H1 (cell line): Measurements from ENCODE around the gene GPR143. TPM values are rescaled to one million over a fixed set of nuclear protein-coding genes. Genes with fewer than 3 reads are reported as not detected.

Source experiments
- CTCF ChIA-PET: fragments of 300-600 bp; sonication (Branson Sonifier 250); formaldehyde crosslinking; loops from one replicate; lab custom pipeline; 2021; ENCODE audit not compliant: partially characterized antibody; lab: Charles Lee
- POLR2A ChIA-PET: fragments of 300-600 bp; sonication (Branson Sonifier 250); formaldehyde crosslinking; loops from one replicate; lab custom pipeline; 2021; ENCODE audit warnings: inconsistent platforms; ENCODE audit not compliant: partially characterized antibody; lab: Charles Lee
- DNase-seq, 2 experiments: peaks; one replicate each; pipeline versions ENCODE4 v3.0.0 to v3.0.0-alpha.2; 2010 to 2022; ENCODE audit warnings: low spot score in 2 of 2, low read depth in 1 of 2, mixed read lengths in 1 of 2
- FAIRE-seq: peaks from 2 replicates; lab custom pipeline; 2011; peaks lifted over from hg19 to GRCh38; lab: Jason Lieb, UNC
- H2AFZ ChIP-seq: 2 replicates; pipeline ENCODE4 v1.8.1; 2012; ENCODE audit warnings: low read length, inconsistent platforms
- H2AK5ac ChIP-seq: 2 replicates; pipeline ENCODE4 v1.6.1; 2013; ENCODE audit warnings: low read depth, low read length
- H2BK120ac ChIP-seq: replicated peaks from 2 replicates; pipeline ENCODE3; 2013; ENCODE audit warnings: low read depth, low read length, inconsistent platforms
- H2BK12ac ChIP-seq: 2 replicates; pipeline ENCODE4 v1.6.1; 2013; ENCODE audit warnings: low read depth, low read length
- H2BK15ac ChIP-seq: 2 replicates; pipeline ENCODE4 v1.6.1; 2013; ENCODE audit warnings: low read length
- H2BK20ac ChIP-seq: 2 replicates; pipeline ENCODE4 v1.6.1; 2013; ENCODE audit warnings: low read length
- H2BK5ac ChIP-seq: 2 replicates; pipeline ENCODE4 v1.6.1; 2013; ENCODE audit warnings: low read depth, low read length
- H3K14ac ChIP-seq: 2 replicates; pipeline ENCODE4 v1.6.1; 2013; ENCODE audit warnings: inconsistent platforms; ENCODE audit not compliant: insufficient read length
- H3K18ac ChIP-seq: 2 replicates; pipeline ENCODE4 v1.6.1; 2013; ENCODE audit warnings: low read length; ENCODE audit errors: extremely low read depth
- H3K23ac ChIP-seq: 2 replicates; pipeline ENCODE4 v1.6.1; 2013; ENCODE audit warnings: inconsistent platforms; ENCODE audit not compliant: insufficient read length
- H3K23me2 ChIP-seq: 2 replicates; pipeline ENCODE4 v1.6.1; 2013; ENCODE audit warnings: low read depth, low read length
- H3K27ac ChIP-seq: 2 replicates; pipeline ENCODE4 v1.6.1; 2011; ENCODE audit warnings: low read depth, low read length, inconsistent platforms
- H3K27me3 ChIP-seq, 4 experiments: replicated peaks in 1 of 4; 1 replicate in 1 of 4; 2 replicates in 3 of 4; pipeline versions ENCODE4 v1.6.1 to v1.8.1; 2011 to 2013; ENCODE audit warnings: low read length in 3 of 4, mild to moderate bottlenecking in 3 of 4, inconsistent platforms in 2 of 4, mixed read lengths in 2 of 4, moderate library complexity in 1 of 4; ENCODE audit not compliant: control insufficient read depth in 3 of 4, insufficient read depth in 3 of 4; ENCODE audit errors: extremely low read depth in 1 of 4
- H3K36me3 ChIP-seq, 4 experiments: 2 replicates each; pipeline versions ENCODE4 v1.6.1 to v1.8.1; 2011 to 2013; ENCODE audit warnings: mild to moderate bottlenecking in 4 of 4, low read length in 3 of 4, moderate library complexity in 2 of 4, control low read depth in 1 of 4, inconsistent platforms in 1 of 4; ENCODE audit not compliant: insufficient read depth in 4 of 4, control insufficient read depth in 2 of 4
- H3K4ac ChIP-seq: replicated peaks from 2 replicates; pipeline ENCODE3; 2013; ENCODE audit warnings: low read length, low read depth, mixed read lengths, inconsistent platforms; ENCODE audit not compliant: insufficient read length
- H3K4me1 ChIP-seq, 4 experiments: replicated peaks in 1 of 4; 1 replicate in 1 of 4; 2 replicates in 3 of 4; pipeline versions ENCODE4 v1.6.1 to v1.8.1; 2011 to 2013; ENCODE audit warnings: low read length in 3 of 4, inconsistent platforms in 2 of 4, mixed read lengths in 1 of 4; ENCODE audit not compliant: insufficient read depth in 4 of 4, control insufficient read depth in 3 of 4
- H3K4me2 ChIP-seq, 2 experiments: 2 replicates each; pipeline versions ENCODE4 v1.6.1 to v1.8.1; 2011 to 2013; ENCODE audit warnings: low read depth in 2 of 2, low read length in 2 of 2, control low read depth in 1 of 2, inconsistent platforms in 1 of 2, mild to moderate bottlenecking in 1 of 2; ENCODE audit not compliant: insufficient read depth in 1 of 2
- H3K4me3 ChIP-seq, 4 experiments: fragments of 200-600, 300-600 bp in 1 of 4; sonication (generic), shearing (Covaris generic), sonication (Bioruptor Twin) in 1 of 4; 2 replicates each; pipeline versions ENCODE4 v1.5.1 to v1.8.1; 2011 to 2016; ENCODE audit warnings: low read length in 4 of 4, low read depth in 3 of 4, control low read depth in 2 of 4, inconsistent platforms in 2 of 4, mild to moderate bottlenecking in 2 of 4, mixed read lengths in 1 of 4, moderate library complexity in 1 of 4; ENCODE audit not compliant: insufficient read depth in 2 of 4; ENCODE audit errors: extremely low read depth in 1 of 4
- H3K56ac ChIP-seq: replicated peaks from 2 replicates; pipeline ENCODE3; 2013; ENCODE audit warnings: low read depth, mild to moderate bottlenecking, mixed read lengths, low read length, inconsistent platforms; ENCODE audit not compliant: insufficient read length
- H3K79me1 ChIP-seq: 2 replicates; pipeline ENCODE4 v1.6.1; 2013; ENCODE audit warnings: low read depth, low read length, control low read depth
- H3K79me2 ChIP-seq, 2 experiments: 2 replicates each; pipeline versions ENCODE4 v1.6.1 to v1.8.1; 2012 to 2013; ENCODE audit warnings: low read length in 2 of 2, mild to moderate bottlenecking in 2 of 2, inconsistent platforms in 1 of 2; ENCODE audit not compliant: insufficient read depth in 2 of 2, control insufficient read depth in 1 of 2
- H3K9ac ChIP-seq, 4 experiments: replicated peaks in 1 of 4; 1 replicate in 1 of 4; 2 replicates in 3 of 4; pipeline versions ENCODE4 v1.6.1 to v1.8.1; 2011 to 2013; ENCODE audit warnings: low read depth in 3 of 4, low read length in 3 of 4, control low read depth in 2 of 4, mild to moderate bottlenecking in 2 of 4, moderate library complexity in 2 of 4, inconsistent platforms in 1 of 4; ENCODE audit errors: extremely low read depth in 1 of 4
- H3K9me3 ChIP-seq, 2 experiments: 2 replicates each; pipeline versions ENCODE4 v1.6.1 to v1.8.1; 2012 to 2013; ENCODE audit warnings: mild to moderate bottlenecking in 2 of 2, moderate library complexity in 2 of 2, control low read depth in 1 of 2, inconsistent platforms in 1 of 2, low read depth in 1 of 2, low read length in 1 of 2, mixed read lengths in 1 of 2; ENCODE audit not compliant: insufficient read depth in 2 of 2
- H4K20me1 ChIP-seq, 2 experiments: replicated peaks in 1 of 2; 2 replicates each; pipeline versions ENCODE3 to v1.8.1; 2011 to 2013; ENCODE audit warnings: inconsistent platforms in 2 of 2, low read length in 2 of 2, mild to moderate bottlenecking in 1 of 2; ENCODE audit not compliant: insufficient read depth in 2 of 2, control insufficient read depth in 1 of 2
- H4K5ac ChIP-seq: 2 replicates; pipeline ENCODE4 v1.6.1; 2013; ENCODE audit warnings: low read length, low read depth, mixed read lengths, inconsistent platforms; ENCODE audit not compliant: insufficient read length
- H4K8ac ChIP-seq: 2 replicates; pipeline ENCODE4 v1.8.0; 2013; ENCODE audit warnings: mild to moderate bottlenecking, moderate library complexity, low read length, inconsistent platforms; ENCODE audit not compliant: insufficient read depth; ENCODE audit errors: extremely low read depth
- H4K91ac ChIP-seq: replicated peaks from 2 replicates; pipeline ENCODE3; 2013; ENCODE audit warnings: low read length, mixed read lengths, inconsistent platforms; ENCODE audit not compliant: insufficient read length
- CBX5 ChIP-seq: fragments of 300-800, 300-1000 bp; sonication (generic); IDR thresholded peaks from 2 replicates; pipeline ENCODE4 v1.7.1; 2016; ENCODE audit warnings: antibody characterized with exemption, low read length, low read depth
- CHD2 ChIP-seq: IDR thresholded peaks from 2 replicates; pipeline ENCODE4 v1.6.1; 2012; ENCODE audit warnings: low read length, improper control_type of control experiment
- EGR1 ChIP-seq: IDR thresholded peaks from 2 replicates; pipeline ENCODE4 v1.6.1; 2011; ENCODE audit warnings: low read depth, low read length, borderline replicate concordance
- EP300 ChIP-seq, 2 experiments: IDR thresholded peaks; 1 replicate in 1 of 2; 2 replicates in 1 of 2; pipeline ENCODE4 v1.6.1; 2011 to 2012; ENCODE audit warnings: low read depth in 2 of 2, low read length in 2 of 2, mild to moderate bottlenecking in 2 of 2, borderline replicate concordance in 1 of 2, inconsistent platforms in 1 of 2, moderate library complexity in 1 of 2
- FOSL1 ChIP-seq: IDR thresholded peaks from 2 replicates; pipeline ENCODE4 v1.6.1; 2011; ENCODE audit warnings: mild to moderate bottlenecking, low read depth, low read length, moderate library complexity; ENCODE audit not compliant: insufficient read depth
- HDAC2 ChIP-seq, 2 experiments: fragments of 300-600 bp in 1 of 2; sonication (generic) in 1 of 2; IDR thresholded peaks; 2 replicates each; pipeline ENCODE4 v1.6.1; 2011 to 2012; ENCODE audit warnings: low read depth in 2 of 2, low read length in 2 of 2, mild to moderate bottlenecking in 2 of 2, moderate library complexity in 2 of 2, borderline replicate concordance in 1 of 2, inconsistent platforms in 1 of 2
- SRF ChIP-seq: IDR thresholded peaks from 2 replicates; pipeline ENCODE4 v1.6.1; 2011; ENCODE audit warnings: mild to moderate bottlenecking, low read depth, low read length, moderate library complexity
- WGBS, 2 experiments: shearing (Covaris generic) in 1 of 2; methylation state at CpG; one replicate each; pipeline versions ENCODE4 v1.1.6 to v1.1.7; 2013 to 2015; ENCODE audit warnings: low lambda C conversion rate in 2 of 2, mixed read lengths in 2 of 2, inconsistent platforms in 1 of 2, low coverage in 1 of 2, missing lambda C conversion rate in 1 of 2; ENCODE audit not compliant: insufficient replicate concordance in 2 of 2, insufficient coverage in 1 of 2, insufficient read length in 1 of 2; ENCODE audit errors: extremely low coverage in 1 of 2, missing lambda C conversion rate in 1 of 2; 5-methylcytosine and 5-hydroxymethylcytosine counted together
- polyA plus RNA-seq, 7 experiments: library from polyadenylated mRNA; depleted of rRNA in 3 of 7; stranded (reverse) in 5 of 7; unstranded in 2 of 7; fragments of >200 nt in 5 of 7; fragments of 200-250 nt in 2 of 7; gene quantifications; 1 replicate in 5 of 7; 2 replicates in 1 of 7; 4 replicates in 1 of 7; pipeline versions ENCODE4 v1.2.1 to v1.2.3, GENCODE V29; 2011 to 2013; ENCODE audit warnings: missing spikeins in 2 of 7, mixed read lengths in 2 of 7
- total RNA-seq: library from RNA; stranded (reverse); fragmentation: NEBNext Ultra II Directional; extraction: Animal tissue kit (Norgen Biotek cat#: 25700); gene quantifications from 2 replicates; pipeline ENCODE4 v1.2.1, GENCODE V29; 2021

The GPR143 gene
- total and polyA plus RNA-seq, 2 of the 8 experiments (the other 6 are each of a cell fraction or from before 2014, with no cell fraction given), result 18.5 to 30.7 TPM

- no peak overlapping the region for H3K18ac ChIP-seq
- H3K56ac ChIP-seq, result no peak overlapping the region
- H3K9ac ChIP-seq, result no peak overlapping the region
- no peaks in the 10 kb centered on the region for H3K36me3 ChIP-seq
- peaks cover 4 to 18% (median 15%) of the 10 kb centered on the region in 4 experiments for H3K4me1 ChIP-seq
- no peaks in the 10 kb centered on the region for H3K23me2 ChIP-seq
- no peak overlapping the region for H3K4ac ChIP-seq
- ChIA-PET CTCF (interaction anchor here (1.2 to 1.8 kb wide), 2 partner anchors 10 to 67 kb away, joined by 3 to 6 read pairs; no protein-coding TSS in a partner anchor), POLR2A (no interaction called here)
- no peak overlapping the region for H3K14ac ChIP-seq
- no peak overlapping the region for H2AFZ ChIP-seq
- H3K4me2 ChIP-seq, result no peak overlapping the region
- 95% methylated on average over 5 of the region's 7 CpGs; no CpG with 5 or more reads in 1 of the 2 experiments for WGBS, 2 experiments
- H2BK5ac ChIP-seq, result no peak overlapping the region
- no peak overlapping the region for H3K23ac ChIP-seq
- H3K27me3 ChIP-seq, result no peaks in the 10 kb centered on the region
- H4K20me1 ChIP-seq, result no peaks in the 10 kb centered on the region
- no peaks in the 10 kb centered on the region for H3K79me1 ChIP-seq
- H3K79me2 ChIP-seq, result peaks cover 0 to 84% of the 10 kb centered on the region in 2 experiments; a peak in 2 of 4 replicates
- H2AK5ac ChIP-seq, result no peak overlapping the region
- H3K4me3 ChIP-seq, result no peak overlapping the region
- no peak overlapping the region for H2BK120ac ChIP-seq
- FAIRE-seq (no peak), DNase-seq (no peak)
- H3K27ac ChIP-seq, result no peak overlapping the region
- H3K9me3 ChIP-seq, result no peaks in the 10 kb centered on the region
- H2BK20ac ChIP-seq, result no peak overlapping the region
- no peak overlapping the region for H2BK15ac ChIP-seq
- no peak overlapping the region for H4K5ac ChIP-seq
- no peak for TF ChIP-seq SRF
- no peak for TF ChIP-seq FOSL1
- no peak for TF ChIP-seq EGR1
- TF ChIP-seq EP300 (IDR thresholded peaks at IDR 0.05; ENCODE audit: borderline replicate concordance in 1 of 2, low read depth in 2 of 2, low read length in 2 of 2), result no peak
- no peak for TF ChIP-seq CHD2
- TF ChIP-seq CBX5, result no peak
- TF ChIP-seq HDAC2 (IDR thresholded peaks at IDR 0.05; ENCODE audit: borderline replicate concordance in 1 of 2, low read depth in 2 of 2, low read length in 2 of 2), result no peak
- H2BK12ac ChIP-seq, result no peak overlapping the region
- no peak overlapping the region for H4K91ac ChIP-seq
- no peak overlapping the region for H4K8ac ChIP-seq
These were observed 28.8 kb upstream of the GPR143 start for GRCh38 chrX:9794495-9794894.
